Right lobe of liver (tissue), 6 donors: Measurements from ENCODE around the gene PAK1. TPM values are rescaled to one million over a fixed set of nuclear protein-coding genes. Genes with fewer than 3 reads are reported as not detected.

Experiments used
- ATAC-seq, 4 donors: fragments of 200-7000 bp; cut with Tn5 transposase; one replicate each; pipeline ENCODE4 v1.9.1; 2020; ENCODE audit warnings: mild to moderate bottlenecking in 4 of 4, moderate library complexity in 4 of 4
- DNase-seq, 3 donors: peaks; one replicate each; pipeline ENCODE4 v3.0.0-alpha.2; 2020
- H3K27ac ChIP-seq, 3 donors: fragments of 200-600 bp; one replicate each; pipeline ENCODE4 v1.8.0; 2022
- H3K27me3 ChIP-seq, 2 donors: fragments of 200-600 bp; one replicate each; pipeline ENCODE4 v1.8.0; 2022
- H3K36me3 ChIP-seq, 4 donors: fragments of 200-600 bp; sonication (generic) in 1 of 4; one replicate each; pipeline versions ENCODE4 v1.5.1 to v1.8.0; 2017 to 2022; ENCODE audit warnings: control low read depth in 1 of 4
- H3K4me1 ChIP-seq, 4 donors: fragments of 200-600 bp; sonication (generic) in 1 of 4; one replicate each; pipeline versions ENCODE4 v1.5.1 to v1.8.0; 2017 to 2022; ENCODE audit warnings: control low read depth in 1 of 4
- H3K4me3 ChIP-seq, 3 donors: fragments of 200-600 bp; one replicate each; pipeline ENCODE4 v1.8.0; 2022
- H3K9me3 ChIP-seq, 4 donors: fragments of 200-600 bp; sonication (generic) in 1 of 4; one replicate each; pipeline versions ENCODE4 v1.5.1 to v1.8.0; 2017 to 2022; ENCODE audit warnings: control low read depth in 1 of 4
- POLR2A ChIP-seq: fragments of 450-650 bp; IDR thresholded peaks from one replicate; pipeline ENCODE4 v1.6.1; 2017; ENCODE audit warnings: antibody characterized with exemption, mild to moderate bottlenecking
- WGBS: methylation state at CpG from one replicate; pipeline ENCODE4 v1.1.6; 2018; ENCODE audit warnings: low coverage, low lambda C conversion rate; ENCODE audit not compliant: insufficient coverage; ENCODE audit errors: missing lambda C conversion rate; 5-methylcytosine and 5-hydroxymethylcytosine counted together
- intact Hi-C, 2 donors: fragments of 100-400 bp; cut with DNase I; formaldehyde crosslinking; loops; one replicate each; pipeline versions ENCODE4 v1.11.2 to v1.14.1; 2022
- total RNA-seq, 6 experiments: library from RNA; depleted of rRNA in 2 of 6; stranded (reverse); fragments of >200 nt in 2 of 6; fragmentation: NEBNext Ultra II Directional in 3 of 6; extraction: Animal tissue kit (Norgen Biotek cat#: 25700) in 3 of 6; gene quantifications; one replicate each; pipeline versions ENCODE4 v1.1.0 to v1.2.4, GENCODE V29; 2016 to 2023
- TF ChIP-seq, protein P1 (sequence below), 4 donors: fragments of 200-600 bp in 3 of 4; fragments of 450-650 bp in 1 of 4; IDR thresholded peaks; one replicate each; pipeline versions ENCODE4 v1.5.1 to v1.8.0; 2016 to 2022; ENCODE audit warnings: antibody characterized with exemption in 4 of 4, mild to moderate bottlenecking in 2 of 4
- donor health status: DM: no; HTN: yes; CAD: no.
- donor health status: DM: no; HTN: no; CAD: no.
- donor health status: DM: no; HTN: no; CAD: no.
- donor health status: DM: no; HTN: yes; CAD: no.
- donor health status: DM: no; HTN: yes; CAD: no.

PAK1 gene
- total RNA-seq, 6 experiments from 2014 or later, result 7.3 to 14.5 (median 9.3) TPM

DNA sequence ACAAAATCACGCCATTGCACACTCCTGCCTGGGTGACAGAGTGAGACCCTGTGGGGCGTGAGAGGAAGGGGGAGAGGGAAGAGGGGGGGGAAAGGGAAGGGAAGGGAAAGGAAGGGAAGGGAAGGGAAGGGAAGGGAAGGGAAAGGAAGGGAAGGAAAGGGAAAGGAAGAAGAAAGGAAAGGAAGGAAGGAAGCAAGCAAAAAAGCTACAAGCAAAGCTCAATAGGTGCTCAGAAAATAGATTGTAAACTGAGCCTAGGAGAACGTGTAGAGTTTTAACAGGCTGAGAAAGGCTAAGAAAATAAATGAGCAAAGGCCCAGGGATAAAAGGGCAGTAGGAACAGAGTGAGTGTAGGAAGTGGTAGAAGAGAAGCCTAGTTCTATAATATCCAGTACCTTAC is 141.6 kb downstream of the PAK1 start:
- no peak for DNase-seq
- Histone ChIP-seq H3K27me3 (no peaks in the 10 kb centered on the region), H3K36me3 (no peaks in the 10 kb centered on the region), H3K9me3 (no peaks in the 10 kb centered on the region), H3K27ac (no peak overlapping the region), H3K4me3 (no peak overlapping the region), H3K4me1 (no peaks in the 10 kb centered on the region)
- WGBS, result 93% methylated on average over 3 of the region's 3 CpGs
- no peak for ATAC-seq
- TF ChIP-seq, protein P1, sequence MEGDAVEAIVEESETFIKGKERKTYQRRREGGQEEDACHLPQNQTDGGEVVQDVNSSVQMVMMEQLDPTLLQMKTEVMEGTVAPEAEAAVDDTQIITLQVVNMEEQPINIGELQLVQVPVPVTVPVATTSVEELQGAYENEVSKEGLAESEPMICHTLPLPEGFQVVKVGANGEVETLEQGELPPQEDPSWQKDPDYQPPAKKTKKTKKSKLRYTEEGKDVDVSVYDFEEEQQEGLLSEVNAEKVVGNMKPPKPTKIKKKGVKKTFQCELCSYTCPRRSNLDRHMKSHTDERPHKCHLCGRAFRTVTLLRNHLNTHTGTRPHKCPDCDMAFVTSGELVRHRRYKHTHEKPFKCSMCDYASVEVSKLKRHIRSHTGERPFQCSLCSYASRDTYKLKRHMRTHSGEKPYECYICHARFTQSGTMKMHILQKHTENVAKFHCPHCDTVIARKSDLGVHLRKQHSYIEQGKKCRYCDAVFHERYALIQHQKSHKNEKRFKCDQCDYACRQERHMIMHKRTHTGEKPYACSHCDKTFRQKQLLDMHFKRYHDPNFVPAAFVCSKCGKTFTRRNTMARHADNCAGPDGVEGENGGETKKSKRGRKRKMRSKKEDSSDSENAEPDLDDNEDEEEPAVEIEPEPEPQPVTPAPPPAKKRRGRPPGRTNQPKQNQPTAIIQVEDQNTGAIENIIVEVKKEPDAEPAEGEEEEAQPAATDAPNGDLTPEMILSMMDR (IDR thresholded peaks at IDR 0.05), result no peak
- TF ChIP-seq POLR2A, result no peak
- intact Hi-C loops, result no loop called here

GRCh38 chr11:77325159-77325558 is 148.7 kb downstream of the PAK1 start:
- no peak for DNase-seq
- 85% methylated on average over 1 of the region's 1 CpG for WGBS

GRCh38 chr11:77324508-77324907 is 149.4 kb downstream of the PAK1 start:
- no peaks in the 10 kb centered on the region for H3K36me3 ChIP-seq
- no peak overlapping the region for H3K27ac ChIP-seq
- intact Hi-C loops, result no loop called here
- H3K4me3 ChIP-seq, result no peak overlapping the region
- DNase-seq (no peak), ATAC-seq (no peak)
- no peaks in the 10 kb centered on the region for H3K4me1 ChIP-seq
- no peaks in the 10 kb centered on the region for H3K27me3 ChIP-seq
- TF ChIP-seq, protein P1 (IDR thresholded peaks at IDR 0.05), result no peak
- TF ChIP-seq POLR2A, result no peak
- no peaks in the 10 kb centered on the region for H3K9me3 ChIP-seq

More at GRCh38 chr11:77325159-77325558, 148.7 kb downstream of the PAK1 start:
- no peak overlapping the region for H3K27ac ChIP-seq
- H3K27me3 ChIP-seq, result no peaks in the 10 kb centered on the region
- no peaks in the 10 kb centered on the region for H3K4me1 ChIP-seq
- TF ChIP-seq, protein P1 (IDR thresholded peaks at IDR 0.05), result no peak
- TF ChIP-seq POLR2A, result no peak
- no peak for ATAC-seq
- no peak overlapping the region for H3K4me3 ChIP-seq
- no peaks in the 10 kb centered on the region for H3K36me3 ChIP-seq
- intact Hi-C loops, result no loop called here
- no peaks in the 10 kb centered on the region for H3K9me3 ChIP-seq

- no peaks in the 10 kb centered on the region for H3K27me3 ChIP-seq
- H3K4me3 ChIP-seq, result no peak overlapping the region
- no peak for TF ChIP-seq POLR2A
- TF ChIP-seq, protein P1 (IDR thresholded peaks at IDR 0.05), result no peak
- intact Hi-C loops, result no loop called here
- ATAC-seq (no peak), DNase-seq (no peak)
- 75% methylated on average over 2 of the region's 2 CpGs for WGBS
- no peak overlapping the region for H3K27ac ChIP-seq
- no peaks in the 10 kb centered on the region for H3K4me1 ChIP-seq
- no peaks in the 10 kb centered on the region for H3K9me3 ChIP-seq
- no peaks in the 10 kb centered on the region for H3K36me3 ChIP-seq
Measured at GRCh38 chr11:77322926-77323590, 150.8 kb downstream of the PAK1 start.
